Activated CD8-positive, alpha-beta memory T cell treated with anti-CD3 and anti-CD28 coated beads, Interleukin-2, amount 50 U/mL, for 4 hours (primary cell): ENCODE data around the gene GALNT7.

ENCODE experiments used
- DNase-seq: peaks from one replicate; pipeline ENCODE4 v3.0.0-alpha.2; 2020

Gene GALNT7

DNA sequence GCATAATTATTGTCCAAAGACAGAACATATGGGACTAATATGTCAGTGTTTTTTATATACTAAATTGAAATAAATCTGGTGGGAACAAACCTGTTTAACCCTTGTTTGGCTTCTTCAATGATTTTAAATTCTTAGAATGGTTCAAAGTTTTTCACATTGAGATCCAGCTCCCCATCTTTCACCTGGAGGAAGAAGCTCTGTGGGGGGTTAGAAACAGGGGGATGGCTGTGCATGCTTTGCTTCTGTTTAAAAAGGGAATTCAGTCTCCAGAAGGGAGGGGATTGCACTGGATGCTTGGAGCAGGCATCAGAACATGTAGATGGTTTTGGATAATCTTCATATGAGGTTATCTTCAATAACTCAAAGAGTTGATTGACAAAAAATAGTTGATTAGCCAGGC is 72.1 kb downstream of the GALNT7 start:
- DNase-seq = no peak

DNA sequence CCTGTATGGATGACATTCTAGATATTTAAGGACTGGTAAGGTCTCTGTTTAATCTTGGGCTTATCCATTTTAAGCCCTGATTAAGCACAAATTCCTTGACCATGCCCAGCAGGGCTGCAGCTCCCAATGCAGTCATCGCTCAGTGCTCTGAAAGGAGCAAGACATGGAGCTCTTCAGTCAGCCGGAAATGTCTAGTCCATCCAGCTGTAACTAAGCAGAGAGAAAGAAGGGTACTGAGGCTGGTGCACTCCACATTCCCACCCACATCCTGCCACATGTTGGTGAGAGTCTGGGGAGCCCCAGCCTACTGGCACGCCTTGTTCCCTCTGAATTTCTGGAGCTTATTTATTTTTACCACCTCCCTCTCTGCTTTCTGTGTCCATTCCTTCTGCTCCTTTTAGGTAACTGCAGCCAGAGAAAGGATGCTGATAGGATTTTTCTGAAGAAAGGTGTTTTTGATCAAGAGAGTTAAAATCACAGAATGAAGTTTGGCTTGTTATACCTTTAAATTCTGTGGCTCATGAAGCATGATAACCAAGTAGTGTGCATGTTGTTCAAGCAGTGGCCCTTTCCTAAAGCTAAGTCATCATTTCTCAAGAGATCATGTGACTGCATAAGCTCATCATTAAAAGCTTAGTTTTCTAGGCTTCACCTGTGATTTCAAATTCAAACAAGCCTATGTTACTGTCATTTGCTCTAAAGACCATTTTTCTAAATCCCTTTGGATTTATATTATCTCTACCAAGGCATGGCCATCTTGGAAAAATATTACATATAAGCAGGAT is 74.0 kb downstream of the GALNT7 start:
- no peak for DNase-seq

DNA sequence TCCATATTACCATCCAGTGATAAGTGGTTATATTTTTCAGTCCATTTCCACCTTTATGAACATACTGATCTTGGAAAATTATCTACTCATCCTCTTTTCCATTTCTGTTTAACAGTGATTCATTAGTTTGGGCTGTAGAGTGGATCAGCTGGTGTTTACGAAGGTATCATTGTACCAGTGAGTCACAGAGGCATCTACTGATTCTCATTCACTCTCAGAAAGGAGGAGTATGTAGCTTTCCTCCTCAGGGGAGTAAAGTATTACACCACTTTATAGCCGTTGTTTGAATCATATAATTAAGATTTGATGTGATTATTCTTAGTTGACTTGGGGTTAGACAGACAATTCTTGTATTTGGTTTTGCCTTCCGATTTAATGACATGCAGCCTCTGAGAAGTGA is 74.7 kb downstream of the GALNT7 start:
- no peak for DNase-seq

DNA sequence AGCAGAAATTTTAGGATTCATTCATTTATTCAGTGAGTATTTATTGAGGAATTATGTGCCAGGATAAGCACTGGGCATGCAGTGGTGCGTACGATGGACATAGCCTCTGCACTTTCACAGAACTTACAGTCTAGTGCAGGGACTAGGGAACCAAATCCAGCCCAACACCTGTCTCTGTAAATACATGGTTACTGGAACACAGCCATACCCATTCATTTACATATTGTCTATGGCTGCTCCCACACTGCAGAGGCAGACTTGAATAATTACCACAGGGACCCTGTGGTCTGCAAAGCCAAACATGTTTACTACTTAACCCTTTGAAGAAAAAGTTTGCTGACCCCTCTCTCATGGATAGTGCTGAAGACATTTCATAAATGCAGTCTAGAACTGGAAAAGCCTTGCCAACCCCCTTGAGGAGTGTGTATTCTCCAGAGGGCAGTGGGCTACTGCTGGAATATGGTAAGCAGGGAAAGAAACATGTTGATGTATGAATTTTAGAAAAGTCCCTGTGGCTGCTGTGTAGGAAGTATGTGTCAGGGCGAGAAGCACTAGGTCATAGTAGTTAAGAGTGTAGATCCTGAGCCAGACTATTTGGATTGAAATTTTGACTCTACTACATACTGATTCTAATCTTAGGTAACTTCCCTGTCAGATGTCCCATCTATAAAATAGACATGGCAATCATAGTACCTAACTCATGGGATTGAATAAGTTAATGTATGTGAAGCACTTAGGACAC is 75.5 kb downstream of the GALNT7 start:
- no peak for DNase-seq

DNA sequence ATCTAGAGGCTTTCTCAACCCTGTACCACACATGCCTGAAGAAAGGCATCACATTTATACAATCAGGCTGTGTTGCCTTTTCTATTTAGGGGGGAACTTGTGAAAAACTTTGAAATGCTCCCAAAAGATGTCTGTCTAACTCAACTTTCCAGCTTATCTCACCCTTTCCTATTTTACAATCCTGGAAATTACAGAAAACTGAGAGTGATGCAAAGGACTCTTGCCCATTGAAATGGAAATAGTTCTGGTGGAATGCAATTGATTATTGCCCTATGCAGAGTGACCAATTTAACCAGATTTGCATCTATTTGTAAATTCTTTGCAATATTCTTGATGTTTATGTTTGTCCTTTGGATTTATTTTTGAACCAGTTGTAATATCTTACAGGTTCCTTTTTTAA is 77.3 kb downstream of the GALNT7 start:
- no peak for DNase-seq

DNA sequence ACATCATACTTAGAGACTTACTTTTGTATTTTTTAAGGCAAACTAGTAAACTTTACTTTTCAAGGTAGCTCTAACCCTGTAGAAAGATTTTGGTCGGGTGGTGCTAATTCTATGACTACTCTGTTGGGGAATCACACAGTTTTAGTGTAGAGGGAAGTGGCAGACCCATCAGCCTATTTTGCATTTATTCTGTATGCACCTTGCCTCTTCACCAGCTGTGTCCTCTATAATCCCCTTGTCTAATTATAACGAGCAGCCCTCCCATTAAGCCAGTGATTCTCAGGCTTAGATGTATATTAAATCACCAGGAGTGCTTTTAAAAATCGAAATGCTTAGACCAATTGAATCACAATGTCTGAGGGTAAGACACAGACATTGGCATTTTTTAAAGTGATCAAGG is 78.1 kb downstream of the GALNT7 start:
- no peak for DNase-seq

DNA sequence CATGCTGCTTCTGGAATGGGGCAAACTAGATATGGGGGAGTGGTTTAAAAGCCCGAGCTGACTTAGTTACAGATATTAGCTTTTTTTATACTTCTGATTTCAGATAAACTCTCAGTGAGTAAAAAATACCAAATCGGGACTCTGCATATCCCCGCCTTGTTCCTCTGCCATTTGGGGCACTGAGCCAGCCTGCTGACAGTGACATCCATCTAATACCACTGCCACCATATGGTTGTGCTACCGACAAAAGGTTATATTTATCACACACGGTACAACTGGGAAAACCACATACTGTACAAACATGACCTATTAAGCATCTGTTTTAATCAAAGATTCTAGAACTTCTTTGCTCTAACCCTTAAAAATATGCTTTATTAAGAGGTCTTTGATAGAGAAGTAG is 78.7 kb downstream of the GALNT7 start:
- DNase-seq = no peak

DNA sequence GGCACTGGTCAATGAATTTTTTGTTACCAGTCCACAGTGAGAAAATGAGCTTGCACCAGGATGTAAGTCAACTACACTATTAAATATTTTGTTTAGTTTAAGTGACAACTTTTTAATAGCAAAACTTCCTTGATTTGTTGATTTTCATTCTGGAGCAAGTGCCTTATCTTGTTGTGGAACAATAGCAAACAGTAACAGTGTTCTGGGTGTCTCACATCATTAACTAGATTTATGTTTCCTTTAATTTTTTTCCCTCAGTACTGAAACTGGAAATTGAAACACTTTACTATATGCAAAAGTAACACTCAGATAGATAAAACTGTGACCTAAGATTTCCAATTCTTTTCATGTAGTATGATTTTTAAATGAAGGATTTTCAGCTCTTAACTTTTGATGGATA is 80.1 kb downstream of the GALNT7 start:
- DNase-seq = no peak

DNA sequence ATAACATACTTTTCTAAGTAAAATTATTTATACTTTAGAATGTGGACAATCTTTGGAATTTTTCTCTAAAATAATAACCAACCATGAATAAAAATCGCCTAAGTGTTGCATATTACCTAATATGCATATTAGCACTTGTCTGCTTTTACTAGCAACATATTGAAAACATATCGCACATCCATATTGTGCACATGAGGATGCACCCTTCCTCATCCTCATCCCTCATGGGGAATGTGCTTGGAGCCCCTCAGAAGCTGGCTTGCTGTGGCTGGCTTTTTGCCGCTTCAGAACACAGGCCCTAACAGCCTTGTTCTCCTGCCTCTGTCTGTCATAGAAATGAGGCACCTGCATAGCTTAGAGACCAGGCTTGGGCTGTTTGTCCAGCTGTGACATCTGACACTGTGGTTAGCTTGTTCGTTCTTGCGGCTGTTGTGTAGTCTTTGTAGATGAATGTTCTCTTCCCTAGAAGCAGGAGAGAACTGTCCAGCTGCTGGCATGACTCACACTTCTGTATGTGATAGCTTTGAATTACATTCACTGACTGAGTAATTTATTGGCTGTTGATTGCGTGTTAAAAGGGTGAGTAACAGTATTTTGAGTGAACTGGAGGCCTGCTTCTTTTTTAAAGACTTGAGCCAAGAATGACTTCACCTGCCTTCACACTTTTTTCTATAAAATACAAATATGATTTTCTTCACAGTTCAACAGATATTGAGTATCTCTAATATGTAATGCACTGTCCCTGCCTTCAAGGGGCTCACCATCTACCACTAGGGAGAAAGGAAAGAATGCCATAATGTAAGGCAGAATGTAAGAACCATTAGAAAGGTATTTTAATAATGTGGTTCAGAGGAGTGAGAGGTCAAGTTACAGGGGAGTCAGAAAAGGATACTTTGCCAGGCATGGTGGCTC is 83.7 kb downstream of the GALNT7 start:
- no peak for DNase-seq

DNA sequence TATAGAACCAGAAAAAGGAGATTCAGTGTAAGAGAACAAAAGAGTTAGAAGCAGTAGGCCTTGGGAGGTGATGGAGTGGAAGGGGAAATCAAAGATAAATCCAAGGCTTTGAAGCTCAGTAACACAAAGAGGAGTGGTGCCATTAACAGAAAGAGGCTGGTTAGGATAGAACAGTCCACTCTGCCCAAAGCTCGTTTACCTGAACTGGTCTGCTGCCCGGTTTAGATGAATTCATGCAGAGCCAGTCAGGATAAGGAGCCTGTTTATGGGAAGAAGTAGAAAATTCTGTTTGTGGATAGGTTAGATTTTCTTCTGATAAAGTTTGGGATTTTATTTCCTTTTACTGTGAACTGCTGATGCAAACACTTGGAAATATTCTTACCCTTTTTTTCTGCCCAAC is 85.0 kb downstream of the GALNT7 start:
- no peak for DNase-seq

DNA sequence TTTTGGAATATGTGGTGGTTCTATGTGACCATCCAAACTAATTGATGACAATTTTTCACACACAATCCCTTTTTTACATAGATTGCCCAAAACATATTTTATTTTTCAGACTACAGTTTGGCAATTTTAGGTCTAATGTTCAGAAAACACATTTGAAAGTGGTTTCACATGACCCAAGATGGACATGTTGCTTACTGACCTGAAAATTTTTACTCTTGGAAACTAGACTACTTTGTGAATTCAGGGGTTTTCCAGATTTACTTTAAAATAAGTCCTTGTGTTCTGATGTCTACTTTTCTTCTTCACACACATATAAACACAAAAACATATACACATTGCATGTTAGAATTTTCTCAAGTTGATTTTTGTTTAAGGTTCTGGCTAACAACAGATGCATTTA is 86.0 kb downstream of the GALNT7 start:
- no peak for DNase-seq

DNA sequence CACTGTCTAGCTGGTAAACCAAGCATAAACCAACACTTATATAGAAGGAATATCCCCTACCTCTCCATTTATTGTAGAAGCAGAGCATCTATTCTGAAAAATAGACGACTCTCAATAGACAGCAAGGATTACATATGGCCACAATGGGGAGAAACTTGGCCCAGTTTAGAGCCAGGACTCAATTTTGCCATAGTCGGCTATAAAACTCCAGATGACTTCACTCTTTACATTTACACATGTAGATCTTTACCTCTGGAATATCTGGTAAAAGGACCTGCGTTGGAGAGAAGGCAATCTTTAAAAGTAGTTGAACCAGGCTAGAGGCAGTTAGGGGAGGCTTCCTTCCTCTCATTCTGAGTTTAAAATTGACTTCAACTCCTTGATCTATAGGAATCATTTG is 88.2 kb downstream of the GALNT7 start:
- DNase-seq = no peak

DNA sequence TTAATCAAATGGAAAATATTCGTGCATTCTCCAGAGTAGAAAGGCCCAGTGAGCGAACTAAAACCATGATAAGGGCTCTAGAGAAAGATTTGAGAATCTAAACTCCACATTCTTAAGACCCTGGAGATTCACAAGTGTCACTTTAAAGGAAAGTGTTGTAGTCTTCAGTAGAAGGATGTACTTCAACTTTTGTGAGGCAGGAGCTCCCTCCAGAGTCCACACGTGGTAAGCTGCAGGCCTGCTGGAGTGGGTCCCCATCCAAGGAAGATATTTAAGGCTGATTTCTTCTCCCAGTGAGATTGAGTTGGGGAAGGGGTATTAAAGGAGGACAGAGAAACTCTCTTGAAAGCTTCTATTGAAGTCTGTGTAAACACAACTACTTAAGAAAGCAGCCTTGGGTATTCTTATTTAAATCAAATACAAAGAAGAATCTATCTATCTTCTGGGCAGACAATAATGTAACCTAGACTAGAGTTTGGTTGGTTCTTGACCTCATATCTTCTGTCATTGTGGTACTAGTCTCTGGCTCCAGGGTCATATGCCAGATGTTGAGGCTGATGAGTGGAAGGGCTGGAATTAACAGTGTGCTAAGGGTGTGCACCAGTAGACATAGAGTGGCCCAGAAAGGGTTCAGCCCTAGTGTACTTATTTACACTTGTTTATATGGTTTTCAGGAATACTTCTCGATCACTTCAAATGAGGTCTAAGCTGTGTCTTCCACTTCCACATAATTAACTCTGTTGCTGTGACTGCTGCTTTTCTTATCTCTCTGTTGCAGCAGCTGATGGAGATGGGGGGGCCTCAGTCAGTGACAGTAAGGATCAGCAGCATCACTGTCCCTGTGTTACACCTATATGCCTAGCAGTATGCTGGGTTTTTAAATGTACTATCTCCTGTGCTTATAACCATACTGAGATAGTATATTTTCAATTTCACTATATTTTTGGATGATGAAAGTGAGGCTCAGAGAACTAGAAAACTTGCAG is 89.4 kb downstream of the GALNT7 start:
- DNase-seq = peak; percentile 50

DNA sequence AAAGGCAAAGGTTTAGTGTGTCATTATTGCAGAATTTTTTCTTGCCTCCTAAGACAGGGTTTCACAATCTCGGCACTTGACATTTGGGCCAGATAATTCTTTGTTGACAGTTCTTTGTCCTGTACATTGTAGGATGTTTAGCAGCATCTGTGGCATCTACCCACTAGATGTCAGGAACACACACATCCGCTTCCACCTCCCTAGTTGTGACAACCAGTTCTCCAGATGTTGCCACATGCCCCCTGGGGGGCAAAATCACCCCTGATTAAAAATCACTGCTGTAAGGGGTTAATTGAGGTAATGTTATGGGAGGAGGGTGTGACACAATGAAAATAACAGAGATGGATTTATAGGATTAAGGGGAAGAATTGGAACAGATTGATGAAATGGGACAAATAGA is 90.3 kb downstream of the GALNT7 start:
- DNase-seq = no peak

DNA sequence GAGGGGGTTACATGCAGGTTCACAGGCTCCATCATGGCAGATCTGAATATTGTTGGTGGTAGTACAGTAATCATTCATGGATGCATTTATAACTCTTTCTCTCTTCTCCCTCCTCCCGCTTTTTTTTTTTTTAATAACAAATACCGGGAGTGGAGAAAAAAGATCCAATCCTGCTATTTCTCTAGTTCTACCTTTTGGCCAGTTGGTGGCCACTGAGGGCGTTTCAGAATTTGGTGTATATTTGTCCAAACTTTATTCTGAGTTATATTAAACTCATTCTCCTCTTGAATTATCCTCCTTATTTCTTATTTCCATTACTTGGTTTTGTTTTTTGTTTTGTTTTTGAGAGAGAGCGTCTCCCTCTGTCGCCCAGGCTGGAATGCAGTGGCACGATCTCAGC is 90.7 kb downstream of the GALNT7 start:
- DNase-seq = no peak

DNA sequence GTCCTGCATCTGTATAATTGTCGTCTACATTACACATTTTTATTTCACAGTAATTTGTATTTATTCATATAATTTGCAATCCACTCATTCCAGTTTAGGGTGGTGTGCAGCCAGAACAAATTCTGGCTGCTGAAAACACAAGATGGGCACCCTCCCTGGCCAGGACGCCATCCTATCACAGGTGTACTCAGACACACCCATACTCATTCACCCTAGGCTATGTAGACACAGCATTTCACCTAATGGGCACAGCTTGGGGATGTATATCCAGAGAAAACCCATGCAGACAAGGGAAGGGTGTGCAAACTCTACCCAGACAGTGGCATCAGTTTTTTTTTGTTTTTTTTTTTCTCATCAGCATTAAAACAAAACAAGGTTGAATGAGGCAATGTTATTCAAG is 92.4 kb downstream of the GALNT7 start:
- DNase-seq = no peak

DNA sequence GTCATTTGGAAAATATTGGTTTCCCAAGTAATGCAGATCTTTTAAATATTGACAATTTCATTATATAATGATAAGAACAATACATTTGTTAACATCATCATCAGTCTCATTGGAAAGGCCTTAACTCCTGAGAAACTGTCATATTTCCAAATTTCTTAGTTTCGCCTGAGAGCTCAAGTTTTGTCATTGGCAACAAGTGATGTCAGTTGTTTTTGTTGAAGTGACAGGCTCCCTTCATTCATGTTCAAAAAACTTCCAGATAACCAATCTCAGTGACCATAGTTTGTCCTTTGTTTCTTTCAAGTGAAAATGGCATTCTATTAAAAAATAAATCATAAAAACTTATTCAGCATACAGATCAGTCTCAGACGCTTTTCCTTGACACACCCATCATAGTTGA is 93.8 kb downstream of the GALNT7 start:
- no peak for DNase-seq

DNA sequence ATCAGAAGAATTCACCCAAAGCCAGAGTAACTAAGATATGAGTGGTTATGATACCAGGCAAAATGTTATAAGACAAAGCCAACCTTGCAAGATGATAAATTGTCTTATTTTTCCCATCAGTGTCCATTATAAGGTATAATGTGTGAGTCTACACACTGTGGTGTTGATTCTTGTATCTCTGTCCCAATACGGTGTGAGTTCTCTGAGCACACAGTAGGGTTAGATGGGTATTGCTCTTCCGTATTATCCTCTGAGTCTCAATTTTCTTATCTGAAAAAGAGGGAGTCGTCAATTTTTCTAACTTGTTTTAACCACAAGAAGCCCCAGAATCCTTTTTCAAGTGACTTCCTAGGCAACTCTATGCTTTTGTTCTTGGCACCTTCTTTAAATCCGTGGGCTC is 95.6 kb downstream of the GALNT7 start:
- DNase-seq = no peak

DNA sequence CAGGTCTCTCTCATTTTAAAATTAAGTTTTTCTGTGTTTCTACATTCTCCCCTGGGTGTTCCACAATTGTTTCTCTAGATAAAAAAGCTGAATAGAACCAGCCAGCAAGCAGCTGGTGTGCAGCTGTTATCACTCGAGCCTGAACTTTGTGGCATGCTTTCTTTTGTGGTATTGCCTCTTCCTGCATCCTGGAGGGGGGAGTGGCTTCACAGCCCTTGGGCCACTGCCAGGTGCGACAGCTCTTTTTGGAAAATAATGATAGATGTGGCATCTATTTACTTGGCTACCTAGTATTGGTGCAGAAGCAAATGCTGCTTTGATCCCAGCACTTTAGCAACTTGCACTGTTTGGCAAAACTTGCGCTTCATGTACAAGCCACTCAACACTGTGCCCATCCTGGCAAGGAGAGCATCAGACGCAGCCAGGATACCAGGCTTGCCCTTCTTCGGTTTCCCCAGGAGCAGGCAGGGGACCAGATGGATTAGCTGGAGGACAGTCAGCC is 96.1 kb downstream of the GALNT7 start:
- DNase-seq = no peak

DNA sequence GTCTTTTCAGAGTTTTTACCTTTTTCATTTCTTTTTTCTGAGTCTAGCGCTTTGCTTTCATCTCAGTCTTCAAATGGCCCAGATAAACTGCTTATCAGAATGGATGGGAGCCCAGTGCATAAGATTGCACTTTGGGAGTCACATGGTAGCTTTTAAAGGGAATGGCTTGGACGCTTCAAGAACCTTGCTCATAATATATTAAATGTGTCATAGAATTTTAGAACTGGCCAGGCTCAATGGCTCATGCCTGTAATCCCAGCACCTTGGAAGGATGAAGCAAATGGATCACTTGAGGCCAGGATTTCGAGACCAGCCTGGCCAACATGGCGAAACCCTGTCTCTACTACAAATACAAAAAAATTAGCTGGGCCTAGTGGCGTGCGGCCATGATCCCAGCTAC is 97.1 kb downstream of the GALNT7 start:
- no peak for DNase-seq

DNA sequence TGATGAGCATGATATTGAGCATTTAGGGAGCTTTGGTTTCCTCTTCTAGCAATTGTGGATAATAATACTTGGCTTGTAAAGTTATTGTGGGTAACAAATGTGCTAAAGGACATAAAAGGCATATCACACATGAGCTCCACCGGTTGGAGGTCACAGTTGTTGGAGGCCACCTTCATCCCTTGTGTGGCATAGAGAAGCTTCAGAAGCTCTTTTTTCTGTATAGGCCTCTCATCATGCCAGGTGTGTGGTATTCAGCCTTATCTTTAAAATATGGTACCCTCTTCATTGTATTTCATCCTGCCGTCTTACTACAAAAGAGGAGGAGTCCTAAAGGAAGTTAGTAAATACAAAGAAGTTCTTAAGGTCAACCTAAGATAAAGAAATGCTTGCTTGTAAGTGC is 99.1 kb downstream of the GALNT7 start:
- DNase-seq = no peak

DNA sequence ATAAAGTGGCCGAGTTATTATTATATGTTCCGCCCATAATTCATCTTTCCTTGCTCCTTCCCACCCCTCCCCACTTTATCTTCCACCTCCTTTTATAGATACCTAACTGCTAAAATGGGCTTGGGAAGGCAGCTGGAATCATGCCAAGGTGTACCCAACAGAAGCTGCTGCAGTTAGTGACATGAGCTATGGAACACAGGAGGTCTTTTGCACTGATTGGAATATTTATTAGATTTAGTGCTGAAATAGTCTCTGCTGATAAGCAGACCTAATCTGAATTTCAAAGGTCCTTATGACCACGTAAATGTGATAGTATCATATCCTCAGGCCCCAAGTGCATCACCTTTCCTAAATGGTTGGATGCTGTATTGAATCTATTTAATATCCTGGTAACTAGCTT is 100.7 kb downstream of the GALNT7 start:
- DNase-seq = no peak
